Measurements from ENCODE around the gene RCOR2.

The RCOR2 gene

GRCh38 chr11:63907808-63908530 lies 9.0 kb downstream of the RCOR2 start:
- Histone ChIP-seq H3K27me3 (ENCODE audit: control insufficient read depth in 2 of 2, insufficient read depth in 2 of 2, low read length in 2 of 2) (no peaks in the 10 kb centered on the region), H3K4me1 (ENCODE audit: control insufficient read depth in 2 of 2, insufficient read depth in 2 of 2, low read length in 2 of 2) (no peaks in the 10 kb centered on the region), H3K9ac (ENCODE audit: low read depth in 1 of 2, low read length in 2 of 2) (no peak overlapping the region), H3K27ac (ENCODE audit: low read depth in 2 of 2, low read length in 2 of 2) (no peak overlapping the region), H3K36me3 (ENCODE audit: control insufficient read depth in 2 of 2, insufficient read depth in 2 of 2, low read length in 2 of 2) (peaks cover 41 to 47% of the 10 kb centered on the region in 2 donors), H3K4me3 (ENCODE audit: low read length in 2 of 2) (no peak overlapping the region), H3K9me3 (ENCODE audit: control insufficient read depth in 2 of 2, low read length in 2 of 2) (no peaks in the 10 kb centered on the region)

DNA sequence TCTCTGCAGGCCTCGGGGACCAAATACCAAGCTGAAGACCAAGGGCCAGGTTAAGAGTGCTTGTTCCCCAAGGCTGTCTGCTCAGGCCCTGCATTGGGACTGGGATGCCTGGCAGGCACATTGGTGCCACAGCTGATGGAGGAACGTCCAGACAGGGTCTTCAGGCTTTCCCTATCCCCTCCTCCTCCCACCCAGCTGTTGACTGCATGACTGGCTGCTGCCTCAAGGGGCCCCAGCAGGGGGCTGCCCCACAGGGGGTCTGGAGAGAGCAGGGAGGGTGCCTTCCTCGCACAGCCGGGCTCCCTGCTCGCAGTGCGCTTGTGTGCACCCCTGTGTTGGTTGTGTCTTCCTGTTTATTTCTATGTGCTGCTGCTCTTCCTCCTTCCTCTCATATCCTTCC lies 9.9 kb downstream of the RCOR2 start:
- H3K9me3 ChIP-seq (ENCODE audit: control insufficient read depth in 2 of 2, low read length in 2 of 2): no peaks in the 10 kb centered on the region
- peaks cover 50 to 56% of the 10 kb centered on the region in 2 donors for H3K36me3 ChIP-seq (ENCODE audit: control insufficient read depth in 2 of 2, insufficient read depth in 2 of 2, low read length in 2 of 2)
- no peaks in the 10 kb centered on the region for H3K27me3 ChIP-seq (ENCODE audit: control insufficient read depth in 2 of 2, insufficient read depth in 2 of 2, low read length in 2 of 2)
- no peaks in the 10 kb centered on the region for H3K4me1 ChIP-seq (ENCODE audit: control insufficient read depth in 2 of 2, insufficient read depth in 2 of 2, low read length in 2 of 2)
- H3K4me3 ChIP-seq (ENCODE audit: low read length in 2 of 2): no peak overlapping the region
- H3K9ac ChIP-seq (ENCODE audit: low read depth in 1 of 2, low read length in 2 of 2): no peak overlapping the region
- no peak overlapping the region for H3K27ac ChIP-seq (ENCODE audit: low read depth in 2 of 2, low read length in 2 of 2)

DNA sequence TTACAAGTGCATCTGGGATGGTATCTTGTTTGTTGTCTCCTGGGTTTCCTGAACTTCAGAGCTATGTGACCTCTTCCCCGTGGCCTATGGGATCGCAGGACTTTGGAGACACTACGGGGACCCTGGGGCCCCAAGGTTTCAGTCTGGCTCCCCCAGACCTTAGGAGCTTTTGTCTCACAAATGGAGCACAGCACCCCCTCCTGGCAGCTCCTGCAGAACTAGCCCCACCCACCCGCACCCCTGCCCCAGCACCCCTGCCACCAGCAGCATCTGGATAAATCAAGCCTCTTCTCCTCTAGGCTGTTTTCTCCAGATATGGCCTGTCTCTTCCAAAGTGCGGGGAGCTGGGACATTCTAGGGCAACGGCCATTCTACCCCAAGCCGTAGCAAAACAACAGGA lies 10.4 kb downstream of the RCOR2 start:
- no peak overlapping the region for H3K4me3 ChIP-seq (ENCODE audit: low read length in 2 of 2)
- peaks cover 55 to 61% of the 10 kb centered on the region in 2 donors for H3K36me3 ChIP-seq (ENCODE audit: control insufficient read depth in 2 of 2, insufficient read depth in 2 of 2, low read length in 2 of 2)
- H3K27ac ChIP-seq (ENCODE audit: low read depth in 2 of 2, low read length in 2 of 2): no peak overlapping the region
- no peaks in the 10 kb centered on the region for H3K9me3 ChIP-seq (ENCODE audit: control insufficient read depth in 2 of 2, low read length in 2 of 2)
- no peaks in the 10 kb centered on the region for H3K27me3 ChIP-seq (ENCODE audit: control insufficient read depth in 2 of 2, insufficient read depth in 2 of 2, low read length in 2 of 2)
- no peak overlapping the region for H3K9ac ChIP-seq (ENCODE audit: low read depth in 1 of 2, low read length in 2 of 2)
- H3K4me1 ChIP-seq (ENCODE audit: control insufficient read depth in 2 of 2, insufficient read depth in 2 of 2, low read length in 2 of 2): no peaks in the 10 kb centered on the region

DNA sequence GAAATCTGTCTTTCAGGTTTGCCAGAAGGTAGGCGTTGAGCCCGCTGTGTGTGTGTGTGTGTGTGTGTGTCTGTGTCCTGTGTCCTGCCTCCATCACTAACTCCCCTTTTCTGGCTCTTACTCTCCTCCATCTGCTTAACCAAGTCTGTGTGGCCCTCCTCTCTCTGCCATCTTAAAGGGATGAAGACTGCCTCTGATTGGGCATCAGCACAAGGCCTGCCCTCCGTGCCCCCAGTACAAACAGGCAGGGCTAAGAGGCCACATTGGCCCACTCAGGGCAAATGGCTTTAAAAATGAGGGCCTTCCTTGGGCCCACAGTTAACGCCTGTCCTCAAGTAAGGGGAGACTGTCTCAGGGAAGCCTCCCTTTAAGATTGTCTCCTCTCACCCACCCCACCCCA lies 10.9 kb downstream of the RCOR2 start:
- H3K27ac ChIP-seq (ENCODE audit: low read depth in 2 of 2, low read length in 2 of 2): no peak overlapping the region
- no peaks in the 10 kb centered on the region for H3K27me3 ChIP-seq (ENCODE audit: control insufficient read depth in 2 of 2, insufficient read depth in 2 of 2, low read length in 2 of 2)
- H3K36me3 ChIP-seq (ENCODE audit: control insufficient read depth in 2 of 2, insufficient read depth in 2 of 2, low read length in 2 of 2): peaks cover 58 to 64% of the 10 kb centered on the region in 2 donors
- no peaks in the 10 kb centered on the region for H3K4me1 ChIP-seq (ENCODE audit: control insufficient read depth in 2 of 2, insufficient read depth in 2 of 2, low read length in 2 of 2)
- no peaks in the 10 kb centered on the region for H3K9me3 ChIP-seq (ENCODE audit: control insufficient read depth in 2 of 2, low read length in 2 of 2)
- no peak overlapping the region for H3K4me3 ChIP-seq (ENCODE audit: low read length in 2 of 2)
- no peak overlapping the region for H3K9ac ChIP-seq (ENCODE audit: low read depth in 1 of 2, low read length in 2 of 2)

- no peak overlapping the region for H3K9ac ChIP-seq (ENCODE audit: low read depth in 1 of 2, low read length in 2 of 2)
- H3K4me3 ChIP-seq (ENCODE audit: low read length in 2 of 2): no peak overlapping the region
- no peaks in the 10 kb centered on the region for H3K4me1 ChIP-seq (ENCODE audit: control insufficient read depth in 2 of 2, insufficient read depth in 2 of 2, low read length in 2 of 2)
- no peak overlapping the region for H3K27ac ChIP-seq (ENCODE audit: low read depth in 2 of 2, low read length in 2 of 2)
- peaks cover 66 to 73% of the 10 kb centered on the region in 2 donors for H3K36me3 ChIP-seq (ENCODE audit: control insufficient read depth in 2 of 2, insufficient read depth in 2 of 2, low read length in 2 of 2)
- H3K9me3 ChIP-seq (ENCODE audit: control insufficient read depth in 2 of 2, low read length in 2 of 2): no peaks in the 10 kb centered on the region
- no peaks in the 10 kb centered on the region for H3K27me3 ChIP-seq (ENCODE audit: control insufficient read depth in 2 of 2, insufficient read depth in 2 of 2, low read length in 2 of 2)
Observed at GRCh38 chr11:63905179-63905578, 11.8 kb downstream of the RCOR2 start.

DNA sequence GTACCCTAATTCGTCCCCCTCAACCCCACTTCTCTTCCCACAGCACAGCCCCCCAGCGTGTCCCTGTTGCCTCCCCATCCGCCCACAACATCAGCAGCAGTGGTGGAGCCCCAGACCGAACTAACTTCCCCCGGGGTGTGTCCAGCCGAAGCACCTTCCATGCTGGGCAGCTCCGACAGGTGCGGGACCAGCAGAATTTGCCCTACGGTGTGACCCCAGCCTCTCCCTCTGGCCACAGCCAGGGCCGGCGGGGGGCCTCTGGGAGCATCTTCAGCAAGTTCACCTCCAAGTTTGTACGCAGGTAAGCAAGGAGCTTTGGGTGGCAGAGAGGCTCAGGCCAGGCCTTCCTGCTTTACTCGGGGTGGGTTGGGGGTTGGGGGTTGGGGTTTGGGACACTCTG lies 12.2 kb downstream of the RCOR2 start:
- no peak overlapping the region for H3K27ac ChIP-seq (ENCODE audit: low read depth in 2 of 2, low read length in 2 of 2)
- H3K9me3 ChIP-seq (ENCODE audit: control insufficient read depth in 2 of 2, low read length in 2 of 2): no peaks in the 10 kb centered on the region
- H3K9ac ChIP-seq (ENCODE audit: low read depth in 1 of 2, low read length in 2 of 2): no peak overlapping the region
- no peaks in the 10 kb centered on the region for H3K27me3 ChIP-seq (ENCODE audit: control insufficient read depth in 2 of 2, insufficient read depth in 2 of 2, low read length in 2 of 2)
- no peak overlapping the region for H3K4me3 ChIP-seq (ENCODE audit: low read length in 2 of 2)
- peaks cover 66 to 76% of the 10 kb centered on the region in 2 donors for H3K36me3 ChIP-seq (ENCODE audit: control insufficient read depth in 2 of 2, insufficient read depth in 2 of 2, low read length in 2 of 2)
- no peaks in the 10 kb centered on the region for H3K4me1 ChIP-seq (ENCODE audit: control insufficient read depth in 2 of 2, insufficient read depth in 2 of 2, low read length in 2 of 2)

DNA sequence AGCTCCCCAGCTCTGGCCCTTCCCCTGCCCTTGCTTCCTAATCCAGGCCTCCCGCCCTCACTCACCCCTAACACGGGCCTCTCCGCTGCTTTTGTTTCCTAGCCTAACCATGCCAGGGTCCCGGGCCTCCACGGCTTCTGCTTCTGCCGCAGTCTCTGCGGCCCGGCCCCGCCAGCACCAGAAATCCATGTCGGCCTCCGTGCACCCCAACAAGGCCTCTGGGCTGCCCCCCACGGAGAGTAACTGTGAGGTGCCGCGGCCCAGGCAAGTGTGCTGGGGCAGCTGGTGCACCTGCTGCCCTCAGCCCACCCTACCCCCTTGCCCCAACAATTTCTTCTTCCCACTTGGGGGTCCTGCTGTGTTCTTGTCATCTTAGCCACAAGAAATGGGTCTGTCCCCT lies 13.1 kb downstream of the RCOR2 start:
- Histone ChIP-seq H3K9ac (ENCODE audit: low read depth in 1 of 2, low read length in 2 of 2) (no peak overlapping the region), H3K27ac (ENCODE audit: low read depth in 2 of 2, low read length in 2 of 2) (no peak overlapping the region), H3K9me3 (ENCODE audit: control insufficient read depth in 2 of 2, low read length in 2 of 2) (no peaks in the 10 kb centered on the region), H3K27me3 (ENCODE audit: control insufficient read depth in 2 of 2, insufficient read depth in 2 of 2, low read length in 2 of 2) (no peaks in the 10 kb centered on the region), H3K4me1 (ENCODE audit: control insufficient read depth in 2 of 2, insufficient read depth in 2 of 2, low read length in 2 of 2) (no peaks in the 10 kb centered on the region), H3K4me3 (ENCODE audit: low read length in 2 of 2) (no peak overlapping the region), H3K36me3 (ENCODE audit: control insufficient read depth in 2 of 2, insufficient read depth in 2 of 2, low read length in 2 of 2) (peaks cover 70 to 80% of the 10 kb centered on the region in 2 donors)

- Histone ChIP-seq H3K9ac (ENCODE audit: low read depth in 1 of 2, low read length in 2 of 2) (no peak overlapping the region), H3K36me3 (ENCODE audit: control insufficient read depth in 2 of 2, insufficient read depth in 2 of 2, low read length in 2 of 2) (peaks cover 83 to 90% of the 10 kb centered on the region in 2 donors), H3K27ac (ENCODE audit: low read depth in 2 of 2, low read length in 2 of 2) (no peak overlapping the region), H3K27me3 (ENCODE audit: control insufficient read depth in 2 of 2, insufficient read depth in 2 of 2, low read length in 2 of 2) (no peaks in the 10 kb centered on the region), H3K4me3 (ENCODE audit: low read length in 2 of 2) (no peak overlapping the region), H3K9me3 (ENCODE audit: control insufficient read depth in 2 of 2, low read length in 2 of 2) (no peaks in the 10 kb centered on the region), H3K4me1 (ENCODE audit: control insufficient read depth in 2 of 2, insufficient read depth in 2 of 2, low read length in 2 of 2) (no peaks in the 10 kb centered on the region)
Observed at GRCh38 chr11:63901660-63902059, 15.3 kb downstream of the RCOR2 start.

GRCh38 chr11:63897459-63898146 lies 19.4 kb downstream of the RCOR2 start:
- Histone ChIP-seq H3K27ac (ENCODE audit: low read depth in 2 of 2, low read length in 2 of 2) (no peak overlapping the region), H3K9me3 (ENCODE audit: control insufficient read depth in 2 of 2, low read length in 2 of 2) (no peaks in the 10 kb centered on the region), H3K9ac (ENCODE audit: low read depth in 1 of 2, low read length in 2 of 2) (no peak overlapping the region), H3K4me1 (ENCODE audit: control insufficient read depth in 2 of 2, insufficient read depth in 2 of 2, low read length in 2 of 2) (peaks cover 2 to 5% of the 10 kb centered on the region in 2 donors), H3K4me3 (ENCODE audit: low read length in 2 of 2) (no peak overlapping the region), H3K36me3 (ENCODE audit: control insufficient read depth in 2 of 2, insufficient read depth in 2 of 2, low read length in 2 of 2) (peaks cover 76% of the 10 kb centered on the region in 2 donors), H3K27me3 (ENCODE audit: control insufficient read depth in 2 of 2, insufficient read depth in 2 of 2, low read length in 2 of 2) (no peaks in the 10 kb centered on the region)

- Histone ChIP-seq H3K36me3 (ENCODE audit: control insufficient read depth in 2 of 2, insufficient read depth in 2 of 2, low read length in 2 of 2) (peaks cover 63 to 68% of the 10 kb centered on the region in 2 donors), H3K27me3 (ENCODE audit: control insufficient read depth in 2 of 2, insufficient read depth in 2 of 2, low read length in 2 of 2) (no peaks in the 10 kb centered on the region), H3K27ac (ENCODE audit: low read depth in 2 of 2, low read length in 2 of 2) (no peak overlapping the region), H3K4me3 (ENCODE audit: low read length in 2 of 2) (no peak overlapping the region), H3K9ac (ENCODE audit: low read depth in 1 of 2, low read length in 2 of 2) (no peak overlapping the region), H3K4me1 (ENCODE audit: control insufficient read depth in 2 of 2, insufficient read depth in 2 of 2, low read length in 2 of 2) (peaks cover 5 to 7% of the 10 kb centered on the region in 2 donors), H3K9me3 (ENCODE audit: control insufficient read depth in 2 of 2, low read length in 2 of 2) (no peaks in the 10 kb centered on the region)
Observed at GRCh38 chr11:63896071-63896470, 20.9 kb downstream of the RCOR2 start.

Data from mucosa of rectum (tissue), 2 donors.